Thyroid gland (tissue), 4 donors: ENCODE data around the gene ZNF26. TPM values are rescaled to one million over a fixed set of nuclear protein-coding genes. Genes with fewer than 3 reads are reported as not detected.

ENCODE experiments used
- DNase-seq, 2 donors: peaks; one replicate each; pipeline ENCODE4 v3.0.0-alpha.2; 2019
- H3K27ac ChIP-seq, 3 donors: fragments of 200-600 bp; sonication (generic); 1 replicate in 2 of 3; 2 replicates in 1 of 3; pipeline ENCODE4 v1.5.1; 2016 to 2019; ENCODE audit warnings: mild to moderate bottlenecking in 1 of 3, moderate library complexity in 1 of 3
- H3K27me3 ChIP-seq: fragments of 200-600 bp; sonication (generic); one replicate; pipeline ENCODE4 v1.5.1; 2019
- H3K36me3 ChIP-seq, 2 donors: fragments of 200-600 bp; sonication (generic); one replicate each; pipeline ENCODE4 v1.5.1; 2016 to 2019
- H3K4me1 ChIP-seq, 2 donors: fragments of 200-600 bp; sonication (generic); one replicate each; pipeline ENCODE4 v1.5.1; 2017 to 2019
- H3K4me3 ChIP-seq, 3 donors: fragments of 200-600 bp; sonication (generic); replicated peaks in 1 of 3; 1 replicate in 2 of 3; 2 replicates in 1 of 3; pipeline ENCODE4 v1.5.1; 2016; ENCODE audit warnings: mild to moderate bottlenecking in 1 of 3
- H3K9me3 ChIP-seq: fragments of 200-600 bp; sonication (generic); one replicate; pipeline ENCODE4 v1.5.1; 2017
- POLR2A ChIP-seq, 2 donors: fragments of 450-650 bp; IDR thresholded peaks; one replicate each; pipeline ENCODE4 v1.6.1; 2017; ENCODE audit warnings: antibody characterized with exemption in 2 of 2, mild to moderate bottlenecking in 2 of 2, moderate library complexity in 1 of 2
- WGBS, 2 donors: methylation state at CpG; one replicate each; pipeline ENCODE4 v1.1.5; 2017; 5-methylcytosine and 5-hydroxymethylcytosine counted together
- intact Hi-C: fragments of 100-400 bp; cut with DNase I; formaldehyde crosslinking; loops from one replicate; pipeline ENCODE4 v1.15.1; 2023
- total RNA-seq, 4 donors: library from RNA; depleted of rRNA; stranded (reverse); fragments of >200 nt; gene quantifications; one replicate each; pipeline ENCODE4 v1.2.3, GENCODE V29; 2016
- TF ChIP-seq, protein P1 (sequence below), 6 experiments: fragments of 200-600 bp in 3 of 6; fragments of 450-650 bp in 3 of 6; sonication (generic) in 3 of 6; IDR thresholded peaks; one replicate each; pipeline ENCODE4 v1.5.1; 2016 to 2019; ENCODE audit warnings: antibody characterized with exemption in 6 of 6, mild to moderate bottlenecking in 2 of 6, inconsistent platforms in 1 of 6, moderate library complexity in 1 of 6

Gene ZNF26
- total RNA-seq, 4 donors from 2014 or later: 10.3 to 25.4 (median 16.4) TPM

DNA sequence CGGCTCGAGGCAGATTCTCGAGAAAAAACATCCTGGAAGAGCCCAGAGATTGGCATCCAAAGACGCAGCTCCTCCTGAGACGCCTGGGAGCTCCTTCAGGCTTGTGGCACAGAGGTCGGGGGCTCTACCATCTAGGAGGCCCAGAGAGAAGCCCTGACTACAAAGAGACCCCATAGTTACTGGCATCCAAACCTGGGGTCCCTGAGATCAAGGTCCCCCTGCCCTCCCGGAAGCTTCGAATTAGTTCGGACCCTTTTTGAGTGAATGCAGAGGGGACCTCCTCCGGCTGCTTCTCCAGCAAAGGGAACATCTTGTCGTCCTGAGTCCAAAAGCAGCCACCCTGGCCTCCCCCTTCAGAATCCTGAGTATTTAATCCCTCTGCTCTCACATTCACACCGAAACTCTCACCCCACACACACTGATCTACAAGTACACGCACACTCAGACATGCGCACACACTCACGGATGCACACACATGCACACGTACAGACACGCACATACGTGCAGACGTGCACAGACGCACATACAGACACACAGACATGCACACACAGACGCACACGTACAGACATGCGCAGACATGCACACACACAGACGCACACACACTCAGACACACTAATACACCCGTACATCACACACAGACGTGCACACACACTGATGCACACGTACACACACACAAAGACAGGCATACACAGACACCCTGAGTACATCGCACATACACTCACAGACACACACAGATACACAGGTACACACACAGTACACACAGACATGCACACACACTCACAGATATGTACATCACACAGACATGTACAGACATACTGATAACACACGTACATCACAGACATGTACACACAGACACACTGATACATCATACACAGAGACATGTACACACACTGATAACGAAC, 36.0 kb upstream of the ZNF26 start:
- 96 to 97% methylated on average over 28 to 29 of the region's 30 CpGs for WGBS, 2 donors
- peaks cover 8% of the 10 kb centered on the region in 2 donors for H3K4me1 ChIP-seq
- H3K36me3 ChIP-seq: peaks cover 7 to 8% of the 10 kb centered on the region in 2 donors
- no peak overlapping the region for H3K4me3 ChIP-seq
- no peak overlapping the region for H3K27ac ChIP-seq
- no peaks in the 10 kb centered on the region for H3K27me3 ChIP-seq
- DNase-seq: no peak
- H3K9me3 ChIP-seq: no peaks in the 10 kb centered on the region
- TF ChIP-seq, protein P1, sequence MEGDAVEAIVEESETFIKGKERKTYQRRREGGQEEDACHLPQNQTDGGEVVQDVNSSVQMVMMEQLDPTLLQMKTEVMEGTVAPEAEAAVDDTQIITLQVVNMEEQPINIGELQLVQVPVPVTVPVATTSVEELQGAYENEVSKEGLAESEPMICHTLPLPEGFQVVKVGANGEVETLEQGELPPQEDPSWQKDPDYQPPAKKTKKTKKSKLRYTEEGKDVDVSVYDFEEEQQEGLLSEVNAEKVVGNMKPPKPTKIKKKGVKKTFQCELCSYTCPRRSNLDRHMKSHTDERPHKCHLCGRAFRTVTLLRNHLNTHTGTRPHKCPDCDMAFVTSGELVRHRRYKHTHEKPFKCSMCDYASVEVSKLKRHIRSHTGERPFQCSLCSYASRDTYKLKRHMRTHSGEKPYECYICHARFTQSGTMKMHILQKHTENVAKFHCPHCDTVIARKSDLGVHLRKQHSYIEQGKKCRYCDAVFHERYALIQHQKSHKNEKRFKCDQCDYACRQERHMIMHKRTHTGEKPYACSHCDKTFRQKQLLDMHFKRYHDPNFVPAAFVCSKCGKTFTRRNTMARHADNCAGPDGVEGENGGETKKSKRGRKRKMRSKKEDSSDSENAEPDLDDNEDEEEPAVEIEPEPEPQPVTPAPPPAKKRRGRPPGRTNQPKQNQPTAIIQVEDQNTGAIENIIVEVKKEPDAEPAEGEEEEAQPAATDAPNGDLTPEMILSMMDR (IDR thresholded peaks at IDR 0.05): no peak
- no peak for TF ChIP-seq POLR2A (IDR thresholded peaks at IDR 0.05)
- intact Hi-C loops: no loop called here

DNA sequence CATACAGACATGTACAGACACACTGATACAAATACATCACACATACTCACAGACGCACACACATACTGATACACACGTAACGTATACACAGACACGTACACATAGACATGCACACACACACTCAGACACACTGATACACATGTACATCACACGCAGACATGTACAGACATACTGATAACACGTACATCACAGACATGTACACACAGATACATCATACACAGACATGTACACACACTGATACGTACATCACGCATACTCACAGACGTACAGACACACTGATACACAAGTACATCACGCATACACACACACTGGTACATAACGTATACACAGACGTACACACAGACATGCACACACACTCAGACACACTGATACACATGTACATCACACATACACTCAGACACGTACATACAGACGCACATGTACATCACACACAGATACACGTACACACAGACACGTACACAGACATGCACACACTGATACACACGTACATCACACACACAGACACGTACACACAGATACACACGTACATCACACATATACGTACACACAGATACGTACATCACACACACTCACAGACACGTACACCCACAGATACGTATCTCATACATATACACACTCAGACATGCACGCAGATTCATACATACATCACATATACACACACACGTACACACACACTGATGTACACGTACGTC, 35.2 kb upstream of the ZNF26 start:
- H3K9me3 ChIP-seq: no peaks in the 10 kb centered on the region
- no peaks in the 10 kb centered on the region for H3K27me3 ChIP-seq
- intact Hi-C loops: no loop called here
- no peak overlapping the region for H3K27ac ChIP-seq
- H3K36me3 ChIP-seq: peaks cover 0 to 3% of the 10 kb centered on the region in 2 donors
- no peak for DNase-seq
- 98 to 99% methylated on average over 27 of the region's 27 CpGs for WGBS, 2 donors
- TF ChIP-seq, protein P1 (IDR thresholded peaks at IDR 0.05): no peak
- no peak for TF ChIP-seq POLR2A (IDR thresholded peaks at IDR 0.05)
- peaks cover 13% of the 10 kb centered on the region in 2 donors for H3K4me1 ChIP-seq
- H3K4me3 ChIP-seq: no peak overlapping the region

DNA sequence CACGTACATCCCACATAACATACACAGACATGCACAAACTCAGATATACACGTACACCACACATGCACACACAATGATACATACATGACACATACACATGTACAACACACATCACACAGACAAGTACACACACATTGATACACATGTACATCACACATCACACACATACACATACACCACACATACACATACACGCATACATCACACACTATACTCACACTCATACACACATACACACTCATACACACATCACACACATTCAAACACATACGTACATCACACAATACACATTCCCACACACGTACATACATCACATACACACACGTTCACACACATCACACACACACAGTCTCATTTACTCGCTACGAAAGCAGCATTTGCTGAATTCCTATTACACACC, 34.5 kb upstream of the ZNF26 start:
- Histone ChIP-seq H3K4me1 (peaks cover 13% of the 10 kb centered on the region in 2 donors), H3K36me3 (no peaks in the 10 kb centered on the region), H3K9me3 (no peaks in the 10 kb centered on the region), H3K27me3 (no peaks in the 10 kb centered on the region), H3K4me3 (no peak overlapping the region), H3K27ac (no peak overlapping the region)
- DNase-seq: no peak
- TF ChIP-seq, protein P1 (IDR thresholded peaks at IDR 0.05): no peak
- no peak for TF ChIP-seq POLR2A (IDR thresholded peaks at IDR 0.05)
- intact Hi-C loops: no loop called here
- 98 to 99% methylated on average over 8 of the region's 8 CpGs for WGBS, 2 donors

DNA sequence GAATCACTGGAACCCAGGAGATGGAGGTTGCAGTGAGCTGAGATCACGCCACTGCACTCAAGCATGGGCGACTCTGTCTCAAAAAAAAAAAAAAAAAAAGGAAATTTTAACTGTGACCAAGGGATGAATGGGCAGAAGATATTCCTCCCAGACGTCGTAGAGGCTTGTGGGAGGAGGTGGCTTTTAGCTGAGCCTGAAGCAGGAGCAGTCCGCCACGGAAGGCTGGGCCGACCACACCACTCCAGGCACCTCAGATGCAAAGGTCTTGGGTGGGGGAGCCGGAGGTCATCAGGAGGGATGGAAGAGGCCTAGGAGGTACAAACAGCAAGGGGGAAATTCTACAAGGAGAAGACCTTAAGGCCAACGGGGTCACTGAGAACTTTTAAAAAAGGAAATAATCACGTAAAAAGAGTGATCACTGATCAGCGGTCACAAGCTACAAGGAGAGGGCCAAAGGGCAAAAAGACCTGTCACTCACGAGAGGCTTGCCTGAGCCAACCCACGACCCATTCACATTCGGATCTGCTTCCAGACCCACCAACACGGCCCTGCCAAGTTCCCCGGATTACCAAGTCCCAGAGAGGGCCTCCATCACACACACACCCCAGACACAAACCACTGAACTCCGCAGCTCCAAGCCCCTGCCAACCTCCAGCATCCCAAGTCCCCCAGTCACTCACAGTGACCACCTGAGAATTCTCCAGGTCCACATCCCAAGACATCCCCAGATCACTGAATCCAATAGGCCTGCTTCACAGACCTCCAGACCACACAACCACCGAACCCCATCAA, 33.6 kb upstream of the ZNF26 start:
- Histone ChIP-seq H3K4me1 (peaks cover 13 to 19% of the 10 kb centered on the region in 2 donors), H3K27me3 (no peaks in the 10 kb centered on the region), H3K4me3 (no peak overlapping the region), H3K36me3 (no peaks in the 10 kb centered on the region), H3K9me3 (no peaks in the 10 kb centered on the region), H3K27ac (no peak overlapping the region)
- no peak for DNase-seq
- intact Hi-C loops: no loop called here
- no peak for TF ChIP-seq POLR2A (IDR thresholded peaks at IDR 0.05)
- TF ChIP-seq, protein P1 (IDR thresholded peaks at IDR 0.05): no peak
- 96 to 97% methylated on average over 18 of the region's 18 CpGs for WGBS, 2 donors
